ENCODE data around the gene GPHN.

GPHN gene

DNA sequence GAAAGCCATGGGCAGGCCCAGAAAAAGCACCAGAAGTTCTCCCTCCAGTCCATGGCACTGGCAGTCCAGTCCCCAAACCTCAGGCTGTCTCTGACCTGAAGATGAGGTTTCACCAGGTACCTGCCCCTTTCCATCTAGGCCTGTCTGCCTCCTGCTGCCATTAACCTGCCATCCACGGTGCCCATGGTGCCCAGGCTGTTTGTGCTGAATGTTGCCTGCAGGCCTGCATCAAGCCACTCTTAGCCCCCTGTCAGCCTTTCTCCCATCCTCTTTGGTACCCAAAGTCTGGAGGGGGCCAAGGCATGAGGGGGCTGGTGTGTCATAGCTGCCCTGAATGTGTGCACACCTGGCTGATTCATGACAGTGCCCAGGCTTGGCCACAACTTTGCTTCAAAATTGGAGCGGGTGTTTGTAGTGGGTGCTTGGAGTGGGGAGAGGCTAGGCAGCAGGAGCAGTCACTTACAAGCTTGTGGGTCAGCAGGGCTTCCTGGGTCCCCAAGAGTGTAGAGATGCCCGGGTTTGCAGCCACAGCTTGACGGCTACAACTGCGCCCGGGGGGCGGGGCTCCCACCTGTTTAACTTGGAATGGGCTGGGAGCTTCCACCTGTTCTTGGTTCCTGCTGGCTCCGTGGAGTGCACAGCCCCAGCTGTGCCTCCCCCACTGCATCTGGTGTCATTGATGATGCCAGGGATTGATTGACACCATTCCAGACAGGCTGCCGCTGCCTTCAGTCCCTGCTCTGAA is 88.5 kb downstream of the GPHN start:
- Histone ChIP-seq H3K9ac (ENCODE audit: low read depth, low read length) (no peak overlapping the region), H3K9me3 (ENCODE audit: control insufficient read depth, insufficient read depth, low read length) (no peaks in the 10 kb centered on the region), H3K4me3 (ENCODE audit: low read depth, low read length) (no peak overlapping the region), H3K4me1 (ENCODE audit: control insufficient read depth, insufficient read depth, low read length) (no peaks in the 10 kb centered on the region), H3K27ac (ENCODE audit: low read depth, low read length) (no peak overlapping the region), H3K36me3 (ENCODE audit: control insufficient read depth, insufficient read depth, low read length) (no peaks in the 10 kb centered on the region), H3K27me3 (ENCODE audit: control insufficient read depth, insufficient read depth, low read length) (no peaks in the 10 kb centered on the region)

DNA sequence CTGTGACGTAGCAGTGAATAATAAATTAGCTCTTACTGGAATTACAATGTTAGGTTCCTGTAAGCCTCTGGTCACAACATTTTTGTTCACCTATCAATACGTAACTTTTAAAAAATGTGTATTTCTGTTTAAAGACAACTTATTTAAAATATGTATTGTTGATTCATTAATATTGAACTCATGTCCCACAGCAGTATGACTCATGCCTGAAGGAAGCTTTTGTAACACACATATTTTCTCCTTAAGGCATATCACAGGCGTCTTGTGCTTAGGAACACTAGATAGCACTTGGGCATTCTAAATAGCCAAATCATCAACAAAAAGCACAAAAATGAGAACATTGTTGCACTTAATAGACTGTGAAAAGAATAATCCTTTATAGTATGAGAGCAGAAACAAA is 92.5 kb downstream of the GPHN start:
- H3K4me1 ChIP-seq (ENCODE audit: control insufficient read depth, insufficient read depth, low read length) = no peaks in the 10 kb centered on the region
- H3K9ac ChIP-seq (ENCODE audit: low read depth, low read length) = no peak overlapping the region
- no peak overlapping the region for H3K27ac ChIP-seq (ENCODE audit: low read depth, low read length)
- no peaks in the 10 kb centered on the region for H3K27me3 ChIP-seq (ENCODE audit: control insufficient read depth, insufficient read depth, low read length)
- H3K36me3 ChIP-seq (ENCODE audit: control insufficient read depth, insufficient read depth, low read length) = no peaks in the 10 kb centered on the region
- no peaks in the 10 kb centered on the region for H3K9me3 ChIP-seq (ENCODE audit: control insufficient read depth, insufficient read depth, low read length)
- H3K4me3 ChIP-seq (ENCODE audit: low read depth, low read length) = no peak overlapping the region

DNA sequence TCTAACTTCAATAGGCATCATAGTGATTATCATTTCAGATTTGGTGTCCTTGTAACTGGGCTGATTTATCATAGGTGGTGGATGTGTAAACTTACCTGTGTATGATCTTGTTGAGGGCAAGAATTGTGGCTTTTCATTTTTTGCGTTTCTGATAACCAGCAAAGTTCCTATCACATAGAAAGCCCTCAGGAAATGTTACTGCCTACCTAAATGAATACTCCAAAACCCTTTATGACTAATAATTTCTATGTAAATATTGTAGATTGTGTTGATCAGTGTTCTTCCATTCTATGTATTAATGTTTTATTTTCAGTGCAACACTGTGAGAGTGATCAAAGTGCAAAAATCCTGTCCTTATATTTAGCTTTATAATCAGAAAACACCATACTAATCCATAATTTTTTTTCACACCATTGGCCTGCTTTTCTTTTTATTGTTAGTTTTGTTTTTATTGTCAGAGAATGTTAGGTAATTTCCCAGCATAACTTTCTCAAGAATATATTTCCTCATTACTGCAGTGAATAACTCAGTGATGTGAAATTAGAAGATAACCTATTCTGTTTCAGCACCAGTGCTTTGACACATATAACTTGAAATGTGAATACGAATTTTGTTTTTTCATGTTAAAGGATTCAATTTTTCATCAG is 94.1 kb downstream of the GPHN start:
- Histone ChIP-seq H3K27ac (ENCODE audit: low read depth, low read length) (no peak overlapping the region), H3K4me3 (ENCODE audit: low read depth, low read length) (no peak overlapping the region), H3K9ac (ENCODE audit: low read depth, low read length) (no peak overlapping the region), H3K27me3 (ENCODE audit: control insufficient read depth, insufficient read depth, low read length) (no peaks in the 10 kb centered on the region), H3K4me1 (ENCODE audit: control insufficient read depth, insufficient read depth, low read length) (no peaks in the 10 kb centered on the region), H3K9me3 (ENCODE audit: control insufficient read depth, insufficient read depth, low read length) (no peaks in the 10 kb centered on the region), H3K36me3 (ENCODE audit: control insufficient read depth, insufficient read depth, low read length) (no peaks in the 10 kb centered on the region)

DNA sequence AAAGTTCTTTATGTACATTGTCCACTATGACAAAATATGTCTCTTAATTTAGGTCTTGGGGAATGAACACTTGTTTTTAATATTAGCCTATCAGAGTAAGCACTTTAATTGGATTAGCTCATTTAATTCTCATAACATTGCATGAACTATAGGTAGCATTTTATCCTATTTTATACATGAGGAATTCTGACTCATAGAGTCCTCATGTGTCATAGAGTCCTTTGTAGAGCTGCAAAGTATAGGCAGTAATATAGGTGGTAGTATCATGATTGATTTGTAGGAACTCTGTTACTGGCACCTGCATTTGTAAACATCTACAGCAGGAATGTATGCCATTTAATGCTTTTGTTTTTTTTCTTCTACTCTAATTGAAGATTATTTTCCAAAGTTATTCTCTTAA is 96.0 kb downstream of the GPHN start:
- H3K9me3 ChIP-seq (ENCODE audit: control insufficient read depth, insufficient read depth, low read length) = no peaks in the 10 kb centered on the region
- no peak overlapping the region for H3K27ac ChIP-seq (ENCODE audit: low read depth, low read length)
- no peak overlapping the region for H3K4me3 ChIP-seq (ENCODE audit: low read depth, low read length)
- H3K27me3 ChIP-seq (ENCODE audit: control insufficient read depth, insufficient read depth, low read length) = no peaks in the 10 kb centered on the region
- H3K4me1 ChIP-seq (ENCODE audit: control insufficient read depth, insufficient read depth, low read length) = no peaks in the 10 kb centered on the region
- H3K36me3 ChIP-seq (ENCODE audit: control insufficient read depth, insufficient read depth, low read length) = no peaks in the 10 kb centered on the region
- no peak overlapping the region for H3K9ac ChIP-seq (ENCODE audit: low read depth, low read length)

DNA sequence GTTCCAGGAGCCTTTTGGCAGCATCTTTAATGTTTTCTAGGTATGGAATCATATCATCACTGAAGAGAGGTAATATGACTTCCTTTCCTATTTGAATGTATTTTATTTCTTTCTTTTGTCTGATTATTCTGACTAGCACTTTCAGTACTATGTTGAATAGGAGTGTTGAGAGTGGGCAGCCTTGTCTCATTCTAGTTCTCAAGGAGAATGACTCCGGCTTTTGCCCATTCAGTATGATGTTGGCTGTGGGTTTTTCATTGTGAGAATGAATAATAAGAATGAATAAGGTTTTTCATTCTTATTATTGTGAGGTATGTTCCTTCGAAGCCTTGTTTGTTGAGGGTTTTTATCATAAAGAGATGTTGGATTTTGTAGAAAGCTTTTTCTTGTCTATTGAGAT is 98.9 kb downstream of the GPHN start:
- Histone ChIP-seq H3K27me3 (ENCODE audit: control insufficient read depth, insufficient read depth, low read length) (no peaks in the 10 kb centered on the region), H3K27ac (ENCODE audit: low read depth, low read length) (no peak overlapping the region), H3K36me3 (ENCODE audit: control insufficient read depth, insufficient read depth, low read length) (no peaks in the 10 kb centered on the region), H3K9ac (ENCODE audit: low read depth, low read length) (no peak overlapping the region), H3K4me1 (ENCODE audit: control insufficient read depth, insufficient read depth, low read length) (peaks cover 2% of the 10 kb centered on the region; the same call in 1 of the 2 replicates), H3K4me3 (ENCODE audit: low read depth, low read length) (no peak overlapping the region), H3K9me3 (ENCODE audit: control insufficient read depth, insufficient read depth, low read length) (peaks cover 6% of the 10 kb centered on the region; the same call in 1 of the 2 replicates)

DNA sequence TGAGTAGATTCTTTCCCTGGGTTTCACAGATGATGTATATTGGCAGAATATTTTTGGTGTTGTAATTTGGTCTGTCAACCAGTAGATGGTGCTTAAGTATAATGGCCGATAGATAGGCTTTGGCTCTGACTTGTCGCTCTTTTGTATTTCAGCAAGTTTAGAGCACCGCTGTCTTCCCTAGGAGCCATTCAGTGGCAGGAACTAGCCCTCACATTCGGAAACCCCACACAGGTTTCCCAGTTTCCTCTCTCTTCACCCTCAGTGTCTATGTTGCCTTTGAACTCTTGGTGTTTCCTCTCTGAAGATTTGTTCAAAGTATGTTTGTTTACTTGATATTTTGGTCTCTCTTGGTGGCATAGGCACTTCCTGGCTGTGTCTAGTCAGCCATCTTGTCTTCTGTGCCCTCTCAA is 102.2 kb downstream of the GPHN start:
- Histone ChIP-seq H3K4me1 (ENCODE audit: control insufficient read depth, insufficient read depth, low read length) (peaks cover 2% of the 10 kb centered on the region; the same call in 1 of the 2 replicates), H3K9me3 (ENCODE audit: control insufficient read depth, insufficient read depth, low read length) (peaks cover 6% of the 10 kb centered on the region; the same call in 1 of the 2 replicates), H3K36me3 (ENCODE audit: control insufficient read depth, insufficient read depth, low read length) (no peaks in the 10 kb centered on the region), H3K27ac (ENCODE audit: low read depth, low read length) (no peak overlapping the region), H3K27me3 (ENCODE audit: control insufficient read depth, insufficient read depth, low read length) (no peaks in the 10 kb centered on the region), H3K4me3 (ENCODE audit: low read depth, low read length) (no peak overlapping the region), H3K9ac (ENCODE audit: low read depth, low read length) (no peak overlapping the region)

DNA sequence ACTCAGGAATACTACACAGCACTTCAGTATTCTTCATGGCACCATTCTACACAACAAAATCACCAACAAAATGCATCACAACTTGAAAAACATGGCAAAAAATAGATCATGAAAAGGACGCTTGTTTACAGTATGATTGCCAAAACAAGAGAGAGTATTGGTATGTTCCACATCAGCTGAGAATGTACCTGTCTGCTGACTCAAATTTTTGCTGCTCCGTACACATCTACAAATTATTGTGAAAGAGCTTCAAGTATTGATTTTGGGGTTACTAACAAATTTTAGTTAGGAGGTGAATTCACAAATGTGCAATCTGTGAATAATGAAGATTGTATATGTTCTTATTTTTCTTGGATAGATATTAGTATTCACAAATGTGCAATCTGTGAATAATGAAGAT is 105.4 kb downstream of the GPHN start:
- Histone ChIP-seq H3K4me1 (ENCODE audit: control insufficient read depth, insufficient read depth, low read length) (peaks cover 2% of the 10 kb centered on the region; the same call in 1 of the 2 replicates), H3K36me3 (ENCODE audit: control insufficient read depth, insufficient read depth, low read length) (no peaks in the 10 kb centered on the region), H3K27me3 (ENCODE audit: control insufficient read depth, insufficient read depth, low read length) (no peaks in the 10 kb centered on the region), H3K9me3 (ENCODE audit: control insufficient read depth, insufficient read depth, low read length) (peaks cover 14% of the 10 kb centered on the region), H3K27ac (ENCODE audit: low read depth, low read length) (no peak overlapping the region), H3K9ac (ENCODE audit: low read depth, low read length) (no peak overlapping the region), H3K4me3 (ENCODE audit: low read depth, low read length) (no peak overlapping the region)

DNA sequence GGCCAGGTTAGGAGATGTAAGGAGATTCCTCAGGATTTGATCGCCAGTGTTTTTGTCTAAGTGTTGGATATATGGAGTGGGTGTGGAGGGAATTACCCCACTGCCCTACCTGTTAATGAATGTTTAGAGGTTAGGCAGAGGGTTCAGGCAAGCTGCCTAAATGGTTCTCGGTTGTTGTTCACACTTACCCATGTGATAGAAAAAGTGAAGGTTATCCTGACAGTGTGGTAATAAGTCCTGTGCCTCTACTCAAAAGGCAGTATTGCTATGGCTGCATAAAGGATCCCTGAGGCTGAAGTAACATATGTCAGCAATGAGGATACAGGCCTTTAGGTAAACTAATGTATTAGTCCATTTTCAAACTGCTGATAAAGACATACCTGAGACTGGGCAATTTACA is 112.0 kb downstream of the GPHN start:
- Histone ChIP-seq H3K9ac (ENCODE audit: low read depth, low read length) (no peak overlapping the region), H3K27ac (ENCODE audit: low read depth, low read length) (no peak overlapping the region), H3K9me3 (ENCODE audit: control insufficient read depth, insufficient read depth, low read length) (peaks cover 15% of the 10 kb centered on the region), H3K4me3 (ENCODE audit: low read depth, low read length) (no peak overlapping the region), H3K36me3 (ENCODE audit: control insufficient read depth, insufficient read depth, low read length) (no peaks in the 10 kb centered on the region), H3K4me1 (ENCODE audit: control insufficient read depth, insufficient read depth, low read length) (no peaks in the 10 kb centered on the region), H3K27me3 (ENCODE audit: control insufficient read depth, insufficient read depth, low read length) (no peaks in the 10 kb centered on the region)

DNA sequence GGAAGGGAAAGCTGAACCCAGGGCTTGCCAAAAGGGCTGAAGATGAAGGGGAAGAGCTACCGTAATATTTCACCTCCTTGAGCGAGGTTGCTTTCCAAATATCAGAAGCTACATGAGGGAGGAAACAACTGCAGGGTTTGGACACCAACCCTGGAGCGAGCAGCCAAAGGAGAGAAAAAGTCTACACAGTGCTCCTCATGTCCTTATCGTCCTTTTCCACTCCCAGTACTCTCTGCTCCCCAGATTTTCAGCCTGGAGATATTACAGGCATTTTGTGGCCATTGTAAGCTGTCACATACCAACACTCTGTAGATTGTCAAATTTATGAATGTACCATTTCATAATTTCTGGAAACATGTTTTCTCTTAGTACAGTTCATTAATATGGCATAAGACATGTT is 115.9 kb downstream of the GPHN start:
- H3K36me3 ChIP-seq (ENCODE audit: control insufficient read depth, insufficient read depth, low read length) = no peaks in the 10 kb centered on the region
- peaks cover 6% of the 10 kb centered on the region; the same call in 1 of the 2 replicates for H3K9me3 ChIP-seq (ENCODE audit: control insufficient read depth, insufficient read depth, low read length)
- no peaks in the 10 kb centered on the region for H3K27me3 ChIP-seq (ENCODE audit: control insufficient read depth, insufficient read depth, low read length)
- no peak overlapping the region for H3K27ac ChIP-seq (ENCODE audit: low read depth, low read length)
- no peak overlapping the region for H3K9ac ChIP-seq (ENCODE audit: low read depth, low read length)
- H3K4me3 ChIP-seq (ENCODE audit: low read depth, low read length) = no peak overlapping the region
- H3K4me1 ChIP-seq (ENCODE audit: control insufficient read depth, insufficient read depth, low read length) = peaks cover 10% of the 10 kb centered on the region; the same call in 1 of the 2 replicates

DNA sequence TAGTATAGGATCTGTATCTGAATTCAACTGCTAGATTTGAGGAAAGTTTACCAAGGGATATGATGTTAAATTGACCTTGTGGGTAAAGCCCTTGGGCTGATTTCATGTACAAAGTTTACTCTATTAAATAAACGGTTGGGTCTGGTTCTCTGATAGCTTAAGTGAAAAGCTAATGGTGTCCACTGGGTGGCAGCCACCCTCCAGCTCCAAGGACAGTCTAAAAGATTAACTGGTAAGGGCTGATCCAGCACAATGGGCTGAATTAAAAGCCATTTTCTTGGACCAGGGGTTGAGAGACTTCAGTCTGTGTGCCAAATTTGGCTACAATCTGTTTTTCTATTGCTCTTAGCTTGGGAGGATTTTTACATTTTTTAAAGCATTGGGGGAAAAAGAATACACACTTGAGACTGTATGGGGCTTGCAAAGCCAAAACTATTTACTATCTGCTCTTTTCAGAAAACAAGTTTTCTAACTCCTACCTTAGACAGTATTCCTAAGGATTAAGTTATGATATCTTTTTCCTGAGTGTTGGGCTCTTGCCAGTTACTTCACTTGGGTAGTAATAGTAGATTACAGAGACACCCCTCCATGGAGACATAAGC is 116.5 kb downstream of the GPHN start:
- Histone ChIP-seq H3K9ac (ENCODE audit: low read depth, low read length) (no peak overlapping the region), H3K4me1 (ENCODE audit: control insufficient read depth, insufficient read depth, low read length) (peaks cover 10% of the 10 kb centered on the region; the same call in 1 of the 2 replicates), H3K4me3 (ENCODE audit: low read depth, low read length) (no peak overlapping the region), H3K36me3 (ENCODE audit: control insufficient read depth, insufficient read depth, low read length) (no peaks in the 10 kb centered on the region), H3K27ac (ENCODE audit: low read depth, low read length) (no peak overlapping the region), H3K27me3 (ENCODE audit: control insufficient read depth, insufficient read depth, low read length) (no peaks in the 10 kb centered on the region), H3K9me3 (ENCODE audit: control insufficient read depth, insufficient read depth, low read length) (peaks cover 6% of the 10 kb centered on the region; the same call in 1 of the 2 replicates)

DNA sequence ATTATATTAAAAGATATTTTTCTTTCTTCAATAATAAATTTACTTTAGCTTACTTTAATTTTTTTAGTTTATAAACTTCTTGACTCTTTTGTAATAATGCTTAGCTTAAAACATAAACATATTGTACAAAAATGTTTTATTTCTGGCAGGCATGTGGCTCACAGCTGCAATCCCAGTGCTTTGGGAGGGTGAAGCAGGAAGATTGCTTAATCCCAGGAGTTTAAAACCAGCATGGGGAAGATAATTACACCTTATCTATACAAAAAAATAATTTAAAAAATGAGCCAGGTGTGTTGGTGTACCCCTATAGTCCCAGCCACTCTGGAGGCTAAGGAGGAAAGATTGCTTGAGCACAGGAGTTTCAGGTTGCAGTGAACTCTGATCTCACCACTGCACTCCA is 120.7 kb downstream of the GPHN start:
- Histone ChIP-seq H3K27ac (ENCODE audit: low read depth, low read length) (no peak overlapping the region), H3K4me3 (ENCODE audit: low read depth, low read length) (no peak overlapping the region), H3K27me3 (ENCODE audit: control insufficient read depth, insufficient read depth, low read length) (no peaks in the 10 kb centered on the region), H3K9ac (ENCODE audit: low read depth, low read length) (no peak overlapping the region), H3K36me3 (ENCODE audit: control insufficient read depth, insufficient read depth, low read length) (no peaks in the 10 kb centered on the region), H3K4me1 (ENCODE audit: control insufficient read depth, insufficient read depth, low read length) (peaks cover 10% of the 10 kb centered on the region; the same call in 1 of the 2 replicates), H3K9me3 (ENCODE audit: control insufficient read depth, insufficient read depth, low read length) (no peaks in the 10 kb centered on the region)

All from HUES48 (cell line).